ENCODE results near the gene LAMP5. TPM values are rescaled to one million over a fixed set of nuclear protein-coding genes. Genes with fewer than 3 reads are reported as not detected.

The LAMP5 gene
- total RNA-seq, 3 donors from 2014 or later = 0.33 to 0.88 TPM; not detected in 1

GRCh38 chr20:9531581-9531980, 17.2 kb downstream of the LAMP5 start:
- TF ChIP-seq CTCF (IDR thresholded peaks at IDR 0.05) = no peak
- no peak for TF ChIP-seq POLR2AphosphoS5 (IDR thresholded peaks at IDR 0.05)
- no peak for TF ChIP-seq POLR2A (IDR thresholded peaks at IDR 0.05)
- H3K4me3 ChIP-seq = no peak overlapping the region
- no peaks in the 10 kb centered on the region for H3K9me3 ChIP-seq
- intact Hi-C loops (cut with DNase I; ENCODE audit: low total_unique reads) = no loop called here
- H3K27ac ChIP-seq = no peak overlapping the region
- no peaks in the 10 kb centered on the region for H3K36me3 ChIP-seq
- no peaks in the 10 kb centered on the region for H3K4me1 ChIP-seq
- DNase-seq (ENCODE audit: low spot score in 2 of 2) = no peak
- H3K27me3 ChIP-seq = no peaks in the 10 kb centered on the region

- H3K27me3 ChIP-seq = no peaks in the 10 kb centered on the region
- no peaks in the 10 kb centered on the region for H3K36me3 ChIP-seq
- H3K9me3 ChIP-seq = no peaks in the 10 kb centered on the region
- TF ChIP-seq POLR2A (IDR thresholded peaks at IDR 0.05) (no peak), CTCF (IDR thresholded peaks at IDR 0.05) (no peak), POLR2AphosphoS5 (IDR thresholded peaks at IDR 0.05) (no peak)
- DNase-seq (ENCODE audit: low spot score in 2 of 2) = no peak
- no peak overlapping the region for H3K4me3 ChIP-seq
- no peak overlapping the region for H3K27ac ChIP-seq
- H3K4me1 ChIP-seq = no peaks in the 10 kb centered on the region
- intact Hi-C loops (cut with DNase I; ENCODE audit: low total_unique reads) = no loop called here
Observed at GRCh38 chr20:9532069-9532838, 17.9 kb downstream of the LAMP5 start.

GRCh38 chr20:9534025-9534424, 19.6 kb downstream of the LAMP5 start:
- no peak overlapping the region for H3K4me3 ChIP-seq
- TF ChIP-seq POLR2AphosphoS5 (IDR thresholded peaks at IDR 0.05) (no peak), CTCF (IDR thresholded peaks at IDR 0.05) (no peak), POLR2A (IDR thresholded peaks at IDR 0.05) (no peak)
- no peak overlapping the region for H3K27ac ChIP-seq
- DNase-seq (ENCODE audit: low spot score in 2 of 2) = no peak
- no peaks in the 10 kb centered on the region for H3K9me3 ChIP-seq
- intact Hi-C loops (cut with DNase I; ENCODE audit: low total_unique reads) = no loop called here
- H3K27me3 ChIP-seq = no peaks in the 10 kb centered on the region
- no peaks in the 10 kb centered on the region for H3K4me1 ChIP-seq
- H3K36me3 ChIP-seq = no peaks in the 10 kb centered on the region

GRCh38 chr20:9535449-9535848, 21.1 kb downstream of the LAMP5 start:
- Histone ChIP-seq H3K4me1 (no peaks in the 10 kb centered on the region), H3K27ac (no peak overlapping the region), H3K4me3 (no peak overlapping the region), H3K27me3 (no peaks in the 10 kb centered on the region), H3K36me3 (no peaks in the 10 kb centered on the region), H3K9me3 (no peaks in the 10 kb centered on the region)
- TF ChIP-seq POLR2A (IDR thresholded peaks at IDR 0.05) (no peak), CTCF (IDR thresholded peaks at IDR 0.05) (no peak), POLR2AphosphoS5 (IDR thresholded peaks at IDR 0.05) (no peak)
- intact Hi-C loops (cut with DNase I; ENCODE audit: low total_unique reads) = no loop called here
- no peak for DNase-seq (ENCODE audit: low spot score in 2 of 2)

- no peaks in the 10 kb centered on the region for H3K9me3 ChIP-seq
- no peaks in the 10 kb centered on the region for H3K36me3 ChIP-seq
- TF ChIP-seq CTCF (IDR thresholded peaks at IDR 0.05) (no peak), POLR2AphosphoS5 (IDR thresholded peaks at IDR 0.05) (no peak), POLR2A (IDR thresholded peaks at IDR 0.05) (no peak)
- no peak overlapping the region for H3K4me3 ChIP-seq
- H3K27me3 ChIP-seq = no peaks in the 10 kb centered on the region
- intact Hi-C loops (cut with DNase I; ENCODE audit: low total_unique reads) = no loop called here
- H3K27ac ChIP-seq = no peak overlapping the region
- no peak for DNase-seq (ENCODE audit: low spot score in 2 of 2)
- no peaks in the 10 kb centered on the region for H3K4me1 ChIP-seq
Observed at GRCh38 chr20:9543214-9543613, 28.8 kb downstream of the LAMP5 start.
